Endothelial cell of umbilical vein (primary cell): ENCODE data around the gene DIAPH2. TPM values are rescaled to one million over a fixed set of nuclear protein-coding genes. Genes with fewer than 3 reads are reported as not detected.

ENCODE experiments used
- BruUV-seq: library from RNA; stranded (reverse); fragments of 400-500 nt; replicated peaks from 2 replicates; lab custom pipeline; 2021; lab: Mats Ljungman, UMichigan
- CTCF ChIA-PET: fragments of 300-600, 350-600 bp; sonication (Branson Sonifier 250); formaldehyde crosslinking; loops from one replicate; lab custom pipeline; 2021; ENCODE audit warnings: antibody characterized with exemption, inconsistent platforms; lab: Charles Lee
- POLR2A ChIA-PET: fragments of 300-600, 350-600 bp; sonication (Branson Sonifier 250); formaldehyde crosslinking; loops from one replicate; lab custom pipeline; 2021; ENCODE audit warnings: antibody characterized with exemption, inconsistent platforms; lab: Charles Lee
- DNase-seq: peaks from one replicate; pipeline ENCODE4 v3.0.0-alpha.2; 2011; ENCODE audit warnings: low read depth, low spot score
- FAIRE-seq: peaks from 2 replicates; lab custom pipeline; 2011; peaks lifted over from hg19 to GRCh38; lab: Jason Lieb, UNC
- H2AFZ ChIP-seq: 2 replicates; pipeline ENCODE4 v1.6.0; 2012; ENCODE audit warnings: low read depth, low read length, control low read depth, inconsistent platforms
- H3K27ac ChIP-seq: 2 replicates; pipeline ENCODE4 v1.5.1; 2011; ENCODE audit warnings: low read depth, mild to moderate bottlenecking, control low read depth, low read length, moderate library complexity; ENCODE audit not compliant: insufficient read depth
- H3K27me3 ChIP-seq, 2 experiments: 2 replicates each; pipeline versions ENCODE4 v1.6.0 to v1.6.1; 2011; ENCODE audit warnings: low read length in 2 of 2, mixed read lengths in 1 of 2; ENCODE audit not compliant: control insufficient read depth in 2 of 2, insufficient read depth in 2 of 2
- H3K36me3 ChIP-seq, 2 experiments: 2 replicates in 1 of 2; 3 replicates in 1 of 2; pipeline ENCODE4 v1.5.1; 2011; ENCODE audit warnings: low read length in 2 of 2, mild to moderate bottlenecking in 1 of 2, moderate library complexity in 1 of 2; ENCODE audit not compliant: control insufficient read depth in 2 of 2, insufficient read depth in 2 of 2; ENCODE audit errors: extremely low read depth in 1 of 2
- H3K4me1 ChIP-seq: 3 replicates; pipeline ENCODE4 v1.5.1; 2011; ENCODE audit warnings: mild to moderate bottlenecking, low read length; ENCODE audit not compliant: control insufficient read depth, insufficient read depth; ENCODE audit errors: extremely low read depth
- H3K4me2 ChIP-seq: 2 replicates; pipeline ENCODE4 v1.6.1; 2011; ENCODE audit warnings: low read length, control low read depth, mixed read lengths; ENCODE audit not compliant: insufficient read depth
- H3K4me3 ChIP-seq, 3 experiments: fragments of 200-600 bp in 1 of 3; sonication (generic), shearing (Covaris generic) in 1 of 3; replicated peaks in 1 of 3; 2 replicates each; pipeline ENCODE4 v1.5.1; 2011 to 2016; ENCODE audit warnings: control low read depth in 3 of 3, low read length in 3 of 3, mild to moderate bottlenecking in 2 of 3, inconsistent platforms in 1 of 3, low read depth in 1 of 3, moderate library complexity in 1 of 3; ENCODE audit not compliant: insufficient read depth in 1 of 3
- H3K79me2 ChIP-seq: 2 replicates; pipeline ENCODE4 v1.6.0; 2012; ENCODE audit warnings: low read length, inconsistent platforms; ENCODE audit not compliant: control insufficient read depth, insufficient read depth
- H3K9ac ChIP-seq: replicated peaks from 2 replicates; pipeline ENCODE3; 2011; ENCODE audit warnings: low read length, control low read depth; ENCODE audit not compliant: insufficient read depth; ENCODE audit errors: extremely low read depth
- H3K9me1 ChIP-seq: replicated peaks from 3 replicates; pipeline ENCODE4 v1.6.0; 2011; ENCODE audit warnings: mild to moderate bottlenecking, low read length; ENCODE audit not compliant: control insufficient read depth, insufficient read depth; ENCODE audit errors: extremely low read depth
- H3K9me3 ChIP-seq: replicated peaks from 2 replicates; pipeline ENCODE4 v1.5.1; 2012; ENCODE audit warnings: low read length, inconsistent platforms; ENCODE audit not compliant: control insufficient read depth, insufficient read depth
- H4K20me1 ChIP-seq: replicated peaks from 2 replicates; pipeline ENCODE3; 2011; ENCODE audit warnings: mild to moderate bottlenecking, low read length; ENCODE audit not compliant: control insufficient read depth, insufficient read depth; ENCODE audit errors: extremely low read depth
- EZH2 ChIP-seq: IDR thresholded peaks from 2 replicates; pipeline ENCODE4 v1.6.1; 2012; ENCODE audit warnings: borderline replicate concordance, low read depth, mild to moderate bottlenecking, moderate library complexity, low read length, inconsistent platforms; ENCODE audit not compliant: severe bottlenecking
- FOS ChIP-seq: IDR thresholded peaks from 2 replicates; pipeline ENCODE4 v1.6.1; 2011; ENCODE audit warnings: mild to moderate bottlenecking, low read length, moderate library complexity, borderline replicate concordance; ENCODE audit not compliant: insufficient read depth
- GATA2 ChIP-seq: IDR thresholded peaks from 2 replicates; pipeline ENCODE4 v1.7.0; 2011; ENCODE audit warnings: low read depth, mild to moderate bottlenecking, moderate library complexity, mixed read lengths, low read length; ENCODE audit not compliant: insufficient read length, insufficient read depth
- JUN ChIP-seq: IDR thresholded peaks from 2 replicates; pipeline ENCODE4 v1.6.1; 2011; ENCODE audit warnings: borderline replicate concordance, low read depth; ENCODE audit not compliant: insufficient read length, insufficient read depth
- MYC ChIP-seq: IDR thresholded peaks from one replicate; pipeline ENCODE4 v1.6.1; 2011; ENCODE audit warnings: mild to moderate bottlenecking, low read depth, low read length
- POLR2A ChIP-seq: IDR thresholded peaks from 2 replicates; pipeline ENCODE4 v1.6.1; 2012; ENCODE audit warnings: low read depth, mild to moderate bottlenecking, control low read depth, low read length
- POLR2AphosphoS5 ChIP-seq: IDR thresholded peaks from 2 replicates; pipeline ENCODE4 v1.6.1; 2012; ENCODE audit warnings: low read depth, mild to moderate bottlenecking, control low read depth, low read length, moderate library complexity; ENCODE audit not compliant: insufficient read depth
- dilution Hi-C: fragments of 300-500 bp; cut with MboI; formaldehyde crosslinking; loops from one replicate; pipeline ENCODE4 v1.15.0; 2019; ENCODE audit warnings: low sequenced_read_pairs; ENCODE audit not compliant: extremely low pct_ligation_motif_present
- intact Hi-C: fragments of 100-400 bp; cut with micrococcal nuclease; formaldehyde crosslinking; loops from one replicate; pipeline ENCODE4 v1.10.0; 2022
- polyA plus RNA-seq, 4 experiments: library from polyadenylated mRNA; depleted of rRNA in 3 of 4; stranded (reverse) in 3 of 4; unstranded in 1 of 4; fragments of >200 nt; gene quantifications; 2 replicates each; pipeline versions ENCODE4 v1.2.1 to v1.2.3, GENCODE V29; 2011 to 2012; ENCODE audit warnings: missing spikeins in 1 of 4
- total RNA-seq: library from RNA; stranded (reverse); gene quantifications from 2 replicates; pipeline ENCODE4 v1.2.3, GENCODE V29; 2021
- TF ChIP-seq, protein P1 (sequence below): IDR thresholded peaks from 2 replicates; pipeline ENCODE4 v1.6.1; 2011; ENCODE audit not compliant: insufficient read depth, insufficient read length
- TF ChIP-seq, protein P2 (sequence below), 2 donors: IDR thresholded peaks; 1 replicate in 1 of 2; 2 replicates in 1 of 2; pipeline ENCODE4 v1.5.1; 2011; ENCODE audit warnings: low read length in 2 of 2, mild to moderate bottlenecking in 2 of 2, moderate library complexity in 2 of 2, control low read depth in 1 of 2, inconsistent platforms in 1 of 2, low read depth in 1 of 2; ENCODE audit not compliant: insufficient read depth in 1 of 2; ENCODE audit errors: extremely low read depth in 1 of 2

The DIAPH2 gene
- total and polyA plus RNA-seq, 2 donors (not counting 3 experiments of a cell fraction or from before 2014, with no cell fraction given), result 3.0 to 30.0 TPM

DNA sequence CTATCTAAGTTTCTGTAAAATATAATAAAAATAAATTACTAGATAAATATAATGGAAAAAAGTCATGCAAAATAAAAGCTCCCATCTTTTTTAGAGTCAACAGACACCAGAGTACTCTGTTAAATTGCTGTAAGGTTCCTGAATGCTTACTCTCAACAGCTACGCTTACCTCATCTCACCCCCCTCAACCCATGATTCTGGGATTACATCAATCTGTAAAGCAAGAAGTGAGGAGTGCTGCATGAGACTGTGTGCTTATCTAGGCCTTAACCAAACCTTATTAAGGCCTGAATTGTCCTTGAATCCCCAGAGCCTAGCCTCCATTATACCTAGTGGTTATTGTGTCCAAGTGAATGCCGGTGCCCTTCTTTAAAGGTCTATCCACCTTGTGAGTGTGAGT is 934.9 kb downstream of the DIAPH2 start:
- ChIA-PET CTCF (no interaction called here), POLR2A (no interaction called here)
- Histone ChIP-seq H3K4me3 (no peak overlapping the region), H4K20me1 (no peaks in the 10 kb centered on the region), H3K9me1 (no peaks in the 10 kb centered on the region), H3K79me2 (no peaks in the 10 kb centered on the region), H3K36me3 (no peaks in the 10 kb centered on the region), H3K27ac (no peak overlapping the region), H3K4me1 (peaks cover 15% of the 10 kb centered on the region), H3K4me2 (no peak overlapping the region), H3K27me3 (no peaks in the 10 kb centered on the region), H3K9me3 (no peaks in the 10 kb centered on the region), H2AFZ (no peak overlapping the region), H3K9ac (no peak overlapping the region)
- TF ChIP-seq MYC (no peak), JUN (no peak), POLR2AphosphoS5 (no peak), POLR2A (no peak), FOS (no peak)
- TF ChIP-seq, protein P1, sequence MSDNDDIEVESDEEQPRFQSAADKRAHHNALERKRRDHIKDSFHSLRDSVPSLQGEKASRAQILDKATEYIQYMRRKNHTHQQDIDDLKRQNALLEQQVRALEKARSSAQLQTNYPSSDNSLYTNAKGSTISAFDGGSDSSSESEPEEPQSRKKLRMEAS, result no peak
- intact Hi-C loops, result loop anchor here (5.0 kb wide), 1 partner anchor 92 kb away; no protein-coding TSS in a partner anchor
- dilution Hi-C loops, result no loop called here
- no peak for FAIRE-seq
- BruUV-seq, result no TSS peak
- no peak for DNase-seq

DNA sequence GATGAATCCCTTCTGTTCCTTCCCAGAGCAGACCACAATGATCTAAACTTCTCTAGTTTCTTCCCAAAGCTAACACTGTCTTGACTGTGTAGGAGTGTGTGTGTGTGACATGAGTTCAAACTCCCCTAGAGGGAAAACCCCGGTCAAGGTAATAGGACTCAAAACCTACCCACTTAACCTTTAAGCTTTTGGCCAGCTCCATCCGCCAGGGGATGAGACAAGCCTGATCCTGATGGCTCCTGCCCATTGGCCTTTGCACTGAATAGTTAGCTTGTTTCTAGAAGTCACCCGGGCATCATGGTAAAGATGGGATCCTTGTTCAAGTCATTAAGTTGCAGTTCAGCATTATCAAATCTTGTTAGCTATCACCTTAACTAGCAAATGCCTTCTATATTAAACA is 937.5 kb downstream of the DIAPH2 start:
- CTCF ChIA-PET, result no interaction called here
- Histone ChIP-seq H3K9ac (no peak overlapping the region), H3K9me1 (no peaks in the 10 kb centered on the region), H3K4me3 (no peak overlapping the region), H3K27ac (no peak overlapping the region), H3K4me1 (peaks cover 6% of the 10 kb centered on the region), H3K79me2 (no peaks in the 10 kb centered on the region), H3K27me3 (no peaks in the 10 kb centered on the region), H3K4me2 (no peak overlapping the region), H3K9me3 (no peaks in the 10 kb centered on the region), H4K20me1 (no peaks in the 10 kb centered on the region), H2AFZ (no peak overlapping the region), H3K36me3 (no peaks in the 10 kb centered on the region)
- intact Hi-C loops, result no loop called here
- FAIRE-seq (no peak), DNase-seq (no peak)
- dilution Hi-C loops, result no loop called here
- POLR2A ChIA-PET, result no interaction called here
- no TSS peak for BruUV-seq
- TF ChIP-seq, protein P2, sequence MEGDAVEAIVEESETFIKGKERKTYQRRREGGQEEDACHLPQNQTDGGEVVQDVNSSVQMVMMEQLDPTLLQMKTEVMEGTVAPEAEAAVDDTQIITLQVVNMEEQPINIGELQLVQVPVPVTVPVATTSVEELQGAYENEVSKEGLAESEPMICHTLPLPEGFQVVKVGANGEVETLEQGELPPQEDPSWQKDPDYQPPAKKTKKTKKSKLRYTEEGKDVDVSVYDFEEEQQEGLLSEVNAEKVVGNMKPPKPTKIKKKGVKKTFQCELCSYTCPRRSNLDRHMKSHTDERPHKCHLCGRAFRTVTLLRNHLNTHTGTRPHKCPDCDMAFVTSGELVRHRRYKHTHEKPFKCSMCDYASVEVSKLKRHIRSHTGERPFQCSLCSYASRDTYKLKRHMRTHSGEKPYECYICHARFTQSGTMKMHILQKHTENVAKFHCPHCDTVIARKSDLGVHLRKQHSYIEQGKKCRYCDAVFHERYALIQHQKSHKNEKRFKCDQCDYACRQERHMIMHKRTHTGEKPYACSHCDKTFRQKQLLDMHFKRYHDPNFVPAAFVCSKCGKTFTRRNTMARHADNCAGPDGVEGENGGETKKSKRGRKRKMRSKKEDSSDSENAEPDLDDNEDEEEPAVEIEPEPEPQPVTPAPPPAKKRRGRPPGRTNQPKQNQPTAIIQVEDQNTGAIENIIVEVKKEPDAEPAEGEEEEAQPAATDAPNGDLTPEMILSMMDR (IDR thresholded peaks at IDR 0.05; ENCODE audit: extremely low read depth in 1 of 2, insufficient read depth in 1 of 2, low read depth in 1 of 2, low read length in 2 of 2), result no peak
- no peak for TF ChIP-seq POLR2A
- no peak for TF ChIP-seq MYC
- TF ChIP-seq POLR2AphosphoS5, result no peak
- TF ChIP-seq JUN, result no peak
- TF ChIP-seq EZH2, result no peak
- no peak for TF ChIP-seq FOS
- TF ChIP-seq GATA2, result no peak
- TF ChIP-seq, protein P1, result no peak
